NCI-H2171 (cell line): ENCODE data around the gene SLC16A6.
A peak's percentile ranks its signal among the peaks of the same experiment; 100 is the strongest.
"Not testable (repeated sequence)": the region's sequence is repeated elsewhere in the genome, so short reads cannot be mapped to it uniquely, and the experiment has no call there.

Experiments used
- DNase-seq: peaks from one replicate; lab custom pipeline; 2025; lab: John Stamatoyannopoulos, UW

Gene SLC16A6

GRCh38 chr17:68289936-68290267, 1.0 kb downstream of the SLC16A6 start:
- DNase-seq: no peak

DNA sequence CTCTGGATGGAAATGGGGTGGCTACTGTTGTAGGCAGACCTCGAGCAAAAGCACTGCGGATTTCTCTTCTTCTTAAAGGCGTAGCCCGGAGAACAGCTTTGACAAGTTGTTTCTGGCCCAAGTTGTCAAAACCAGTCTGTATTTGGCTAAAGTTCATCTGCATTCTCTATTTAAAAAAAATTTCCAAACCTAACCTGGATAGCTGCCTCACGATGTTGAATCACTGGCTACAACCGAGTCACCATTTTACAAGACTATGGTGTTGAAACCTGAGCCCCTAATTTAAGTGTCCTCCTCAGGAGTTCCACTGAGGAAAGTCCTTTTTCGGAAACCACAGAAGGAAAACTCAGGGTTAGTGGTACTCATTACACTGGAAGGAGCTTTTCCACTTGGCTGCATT, 1.5 kb downstream of the SLC16A6 start:
- DNase-seq: no peak

GRCh38 chr17:68288804-68289203, 2.1 kb downstream of the SLC16A6 start:
- no peak for DNase-seq

GRCh38 chr17:68288375-68288774, 2.6 kb downstream of the SLC16A6 start:
- no peak for DNase-seq

- not testable (repeated sequence) for DNase-seq
Measured at GRCh38 chr17:68281965-68282364, 9.0 kb downstream of the SLC16A6 start.

DNA sequence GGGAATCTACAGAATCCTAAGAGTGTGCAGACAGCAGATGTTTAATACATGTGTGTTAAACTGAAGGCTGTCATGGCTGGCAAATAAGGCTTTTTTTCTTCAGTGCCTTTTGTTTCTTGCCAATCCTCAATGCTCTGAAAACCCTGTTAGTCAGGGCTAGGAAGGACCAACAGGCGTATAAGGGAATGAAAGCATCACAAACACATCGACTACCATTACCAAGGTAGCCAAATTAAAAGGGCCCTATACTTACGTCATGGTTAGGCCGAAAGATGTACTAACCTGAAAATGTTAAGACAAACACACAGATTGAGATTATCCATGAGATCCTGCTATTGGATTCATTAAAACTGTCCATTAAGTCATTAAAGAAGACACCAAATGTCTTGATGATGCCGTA, 13.1 kb downstream of the SLC16A6 start:
- no peak for DNase-seq

DNA sequence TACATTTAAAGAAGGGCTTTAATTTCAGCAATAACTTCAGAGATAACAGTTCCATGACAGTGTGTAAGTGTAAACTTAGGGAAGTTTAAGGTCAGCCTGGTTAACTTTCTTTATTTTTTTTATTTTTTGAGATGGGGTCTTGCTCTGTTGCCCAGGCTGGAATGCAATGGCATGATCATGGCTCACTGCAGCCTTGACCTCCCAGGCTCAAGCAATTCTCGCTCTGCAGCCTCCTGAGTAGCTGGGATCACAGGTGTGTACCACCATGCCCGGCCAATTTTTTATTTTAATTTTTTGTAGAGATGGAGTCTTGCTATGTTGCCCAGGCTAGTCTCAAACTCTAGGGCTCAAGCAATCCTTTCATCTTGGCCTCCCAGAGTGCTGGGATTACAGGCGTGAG, 14.6 kb downstream of the SLC16A6 start:
- DNase-seq: not testable (repeated sequence)

DNA sequence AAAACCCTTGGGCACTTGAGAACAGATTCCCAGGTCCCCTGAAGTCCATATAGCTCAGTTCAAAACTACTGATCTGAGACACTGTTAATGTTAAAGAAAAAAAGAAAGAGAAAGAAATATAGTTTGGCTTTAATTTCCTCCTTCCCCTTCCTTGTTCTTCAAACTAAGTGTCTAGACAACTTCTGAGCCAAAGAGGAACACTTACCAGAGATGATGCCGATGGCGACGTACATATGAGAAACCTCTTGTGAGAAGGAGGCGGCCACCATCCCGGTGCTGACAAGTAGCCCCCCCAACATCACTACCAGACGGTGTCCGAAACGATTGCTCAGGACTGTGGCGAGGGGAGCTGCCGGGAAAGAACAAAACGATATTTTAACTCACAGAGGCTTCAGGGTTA, 17.2 kb downstream of the SLC16A6 start:
- no peak for DNase-seq

GRCh38 chr17:68265833-68266232, 25.1 kb downstream of the SLC16A6 start:
- not testable (repeated sequence) for DNase-seq

- DNase-seq: peak; percentile 20
Measured at GRCh38 chr17:68263101-68263681, 27.7 kb downstream of the SLC16A6 start.

DNA sequence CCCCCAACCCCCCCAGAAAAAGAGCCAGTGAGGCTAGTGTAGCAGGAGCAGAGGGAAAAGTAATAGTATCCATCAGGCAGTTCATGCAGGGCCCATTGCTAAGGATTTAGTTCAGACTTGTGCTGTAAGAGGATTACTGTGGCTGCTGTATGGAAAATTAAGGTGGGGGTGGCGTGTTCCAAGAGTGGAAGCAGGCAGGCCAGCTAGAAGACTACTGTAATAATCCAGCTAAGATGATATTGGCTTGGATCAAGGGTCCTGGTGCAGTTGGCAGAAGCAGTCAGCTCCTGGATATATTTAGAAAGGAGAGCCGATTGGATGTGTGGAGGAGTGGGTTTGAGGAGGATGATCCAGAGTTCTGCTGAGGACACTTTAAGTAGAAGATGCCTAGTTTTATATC, 28.5 kb downstream of the SLC16A6 start:
- not testable (repeated sequence) for DNase-seq

DNA sequence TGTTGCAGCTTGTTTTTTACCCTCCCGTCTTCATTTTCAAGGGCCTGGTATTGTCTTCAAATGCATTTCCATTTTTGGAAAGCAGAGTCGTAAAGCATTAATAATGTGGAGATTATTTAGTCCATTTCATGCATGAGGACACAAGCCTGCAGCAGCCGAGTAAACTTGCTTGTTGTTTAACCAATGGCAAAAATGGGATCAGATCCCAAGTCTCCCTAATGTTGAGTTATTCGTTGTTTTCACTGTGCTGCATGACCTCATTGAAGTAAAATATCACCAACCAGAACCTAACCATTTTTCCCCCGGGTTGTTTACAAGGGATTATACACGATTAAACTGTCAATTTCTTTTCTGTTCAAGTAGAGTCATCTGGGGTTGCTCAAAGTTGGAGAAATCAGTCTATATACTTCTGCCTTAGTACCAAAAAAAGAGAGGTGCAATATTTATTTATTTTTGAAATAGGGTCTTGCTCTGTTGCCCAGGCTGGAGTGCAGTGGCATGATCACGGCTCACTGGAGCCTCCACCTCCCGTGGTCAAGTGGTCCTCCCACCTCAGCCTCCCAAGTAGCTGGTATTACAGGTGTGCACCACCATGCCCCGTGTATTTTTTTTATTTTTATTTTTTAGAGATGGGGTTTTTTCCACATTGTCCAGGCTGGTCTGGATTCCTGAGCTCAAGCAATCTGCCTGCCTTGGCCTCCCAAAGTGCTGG, 30.7 kb downstream of the SLC16A6 start:
- DNase-seq: peak; percentile 14

- DNase-seq: not testable (repeated sequence)
Measured at GRCh38 chr17:68259648-68259951, 31.3 kb downstream of the SLC16A6 start.

GRCh38 chr17:68258890-68259647, 31.9 kb downstream of the SLC16A6 start:
- not testable (repeated sequence) for DNase-seq

GRCh38 chr17:68257934-68258333, 33.0 kb downstream of the SLC16A6 start:
- no peak for DNase-seq

- not testable (repeated sequence) for DNase-seq
Measured at GRCh38 chr17:68256701-68257100, 34.2 kb downstream of the SLC16A6 start.

- no peak for DNase-seq
Measured at GRCh38 chr17:68255731-68256538, 35.0 kb downstream of the SLC16A6 start.

DNA sequence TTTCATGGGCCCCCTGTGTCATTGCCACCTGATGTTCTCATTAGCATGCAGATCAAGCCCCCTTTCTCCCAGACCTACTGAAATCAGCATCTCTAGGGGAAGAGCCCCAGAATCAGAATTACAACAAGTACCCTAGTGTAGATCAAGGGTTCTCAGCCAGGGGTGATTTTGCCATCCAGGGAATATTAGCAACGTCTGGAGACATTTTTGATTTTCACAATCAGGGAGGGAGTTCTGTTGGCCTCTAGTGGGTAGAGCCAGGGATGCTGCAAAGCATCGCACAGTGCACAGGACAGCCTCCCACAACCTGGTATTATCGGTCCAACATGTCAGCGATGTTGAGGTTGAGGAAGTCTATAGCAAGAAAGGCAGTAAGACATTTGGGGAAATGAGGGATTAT, 35.8 kb downstream of the SLC16A6 start:
- DNase-seq: no peak

DNA sequence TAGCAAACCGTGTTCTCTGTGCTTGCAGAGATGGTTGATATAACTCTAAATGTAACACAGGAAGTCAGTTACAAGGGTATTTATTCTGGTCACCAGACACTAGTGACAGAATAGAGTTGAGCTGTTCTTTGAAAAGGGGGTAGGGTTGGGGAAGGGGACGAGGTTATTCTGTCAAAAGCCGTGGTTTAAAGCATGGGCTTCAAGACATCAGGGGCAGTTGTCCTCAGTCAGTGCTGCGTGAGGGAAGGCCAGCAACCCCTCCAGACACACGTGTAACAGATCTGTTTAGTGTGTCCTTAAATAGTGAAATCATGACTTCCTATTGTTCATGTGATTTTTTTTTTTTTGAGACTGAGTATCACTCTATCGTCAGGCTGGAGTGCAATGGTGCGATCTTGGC, 37.5 kb downstream of the SLC16A6 start:
- not testable (repeated sequence) for DNase-seq

DNA sequence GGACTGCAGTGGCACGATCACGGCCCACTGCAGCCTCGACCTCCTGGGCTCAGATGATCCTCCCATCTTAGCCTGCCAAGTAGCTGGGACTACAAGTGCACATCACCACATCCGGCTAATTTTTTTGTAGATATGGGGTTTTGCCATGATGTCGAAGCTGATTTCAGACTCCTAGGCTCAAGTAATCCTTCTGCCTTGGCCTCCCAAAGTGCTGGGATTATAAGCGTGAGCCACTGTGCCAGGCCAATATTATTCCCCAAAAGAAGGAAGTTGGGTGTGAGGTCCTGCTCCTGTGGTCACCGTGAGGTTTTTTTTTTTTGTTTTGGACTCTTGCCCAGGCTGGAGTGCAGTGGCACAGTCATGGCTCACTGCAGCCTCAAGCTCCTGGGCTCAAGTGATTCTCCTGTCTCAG, 41.6 kb downstream of the SLC16A6 start:
- DNase-seq: no peak

DNA sequence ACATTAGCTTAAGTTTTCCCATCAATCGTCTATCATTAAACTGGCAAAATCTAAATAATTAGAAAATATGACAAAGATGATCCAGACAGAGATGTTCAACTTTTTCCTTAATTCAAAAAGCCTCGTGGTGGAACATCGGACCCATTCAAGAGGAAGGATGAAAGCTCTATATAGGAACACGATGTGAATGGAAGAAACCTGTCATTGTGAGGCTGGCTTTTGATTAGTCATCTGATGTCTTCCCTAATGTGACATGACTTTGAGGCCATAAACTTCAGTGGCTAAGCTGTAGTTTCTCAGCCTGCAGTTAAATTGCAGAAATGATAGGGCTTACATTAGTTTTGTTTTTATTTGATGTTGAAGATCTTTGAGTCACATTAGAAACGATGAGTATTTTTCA, 42.0 kb downstream of the SLC16A6 start:
- no peak for DNase-seq

GRCh38 chr17:68248199-68248825, 42.6 kb downstream of the SLC16A6 start:
- peak; percentile 60 for DNase-seq
